GM18505 (cell line): ENCODE measurements around the gene CDRT15L2.
"Not testable (repeated sequence)": the region's sequence is repeated elsewhere in the genome, so short reads cannot be mapped to it uniquely, and the experiment has no call there.

Source experiments
- ATAC-seq: cut with Tn5 transposase; IDR thresholded peaks from one replicate; pipeline ENCODE4 v1.9.1; 2021; ENCODE audit not compliant: unreplicated experiment
- POLR2A ChIP-seq: IDR thresholded peaks from 4 replicates; pipeline ENCODE4 v1.6.1; 2011; ENCODE audit warnings: borderline replicate concordance; ENCODE audit not compliant: insufficient read depth, insufficient read length; ENCODE audit errors: extremely low read depth

The CDRT15L2 gene

GRCh38 chr17:20613905-20614304, 34.4 kb downstream of the CDRT15L2 start:
- ATAC-seq = no peak
- no peak for TF ChIP-seq POLR2A

DNA sequence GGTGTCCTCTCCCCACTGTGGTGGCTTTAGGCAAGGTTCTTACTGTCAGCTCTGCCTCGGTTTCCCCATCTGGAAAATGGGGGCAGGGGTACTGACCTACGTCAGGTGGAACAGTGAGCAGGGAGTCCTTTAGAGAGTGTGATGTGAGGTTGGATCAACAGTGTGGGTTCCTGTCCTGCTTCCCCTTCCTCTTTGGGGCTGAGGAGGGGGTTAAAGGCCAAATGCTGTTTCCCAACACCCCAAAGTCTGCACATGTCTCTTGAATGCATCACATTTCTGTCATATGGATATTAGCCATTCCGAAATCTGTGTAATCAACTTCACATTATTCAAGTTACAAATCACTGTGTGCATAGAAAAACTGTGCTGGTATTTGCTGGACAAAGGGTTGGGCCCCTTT, 35.9 kb downstream of the CDRT15L2 start:
- not testable (repeated sequence) for ATAC-seq
